ENCODE data around the gene C4orf50. TPM values are rescaled to one million over a fixed set of nuclear protein-coding genes. Genes with fewer than 3 reads are reported as not detected.

The C4orf50 gene
- polyA plus RNA-seq, 3 donors = not detected

GRCh38 chr4:6028168-6028567 lies 9.9 kb upstream of the C4orf50 start:
- Mint-ChIP-seq H3K27ac (no peak overlapping the region), H3K9me3 (no peaks in the 10 kb centered on the region), H3K4me3 (no peak overlapping the region), H3K27me3 (ENCODE audit: low read depth in 3 of 3) (peaks cover 4 to 8% (median 4%) of the 10 kb centered on the region in 3 donors), H3K4me1 (peaks cover 5% of the 10 kb centered on the region), H3K36me3 (no peaks in the 10 kb centered on the region)
- Histone ChIP-seq H3K4me3 (replicated peaks in 1 of 3; ENCODE audit: low read depth in 2 of 3, low read length in 3 of 3) (no peak overlapping the region), H3K9ac (ENCODE audit: insufficient read depth, low read length, poor library complexity, severe bottlenecking) (no peak overlapping the region), H3K4me1 (ENCODE audit: control insufficient read depth in 1 of 2, insufficient read depth in 2 of 2, low read length in 2 of 2) (no peaks in the 10 kb centered on the region), H3K9me3 (replicated peaks in 1 of 2; ENCODE audit: control insufficient read depth in 1 of 2, insufficient read depth in 1 of 2, low read length in 2 of 2) (no peaks in the 10 kb centered on the region), H4K20me1 (ENCODE audit: insufficient read depth, low read length) (no peaks in the 10 kb centered on the region), H3K4me2 (replicated peaks; ENCODE audit: extremely low read depth, low read length, poor library complexity, severe bottlenecking) (no peak overlapping the region), H3K36me3 (replicated peaks in 1 of 2; ENCODE audit: control insufficient read depth in 1 of 2, insufficient read depth in 2 of 2, low read length in 2 of 2) (no peaks in the 10 kb centered on the region), H3K27me3 (ENCODE audit: control insufficient read depth in 2 of 2, insufficient read depth in 2 of 2, low read length in 2 of 2) (no peaks in the 10 kb centered on the region), H3K27ac (ENCODE audit: low read depth in 1 of 2, low read length in 2 of 2) (no peak overlapping the region), H3K79me2 (ENCODE audit: insufficient read depth, low read length) (no peaks in the 10 kb centered on the region), H2AFZ (ENCODE audit: insufficient read depth, low read depth, low read length, poor library complexity, severe bottlenecking) (no peak overlapping the region)
- WGBS (ENCODE audit: insufficient coverage) = 77% methylated on average over 5 of the region's 10 CpGs
- no peak for TF ChIP-seq CTCF (IDR thresholded peaks at IDR 0.05)
- intact Hi-C loops (cut with micrococcal nuclease) = no loop called here
- DNase-seq = no peak

GRCh38 chr4:6027392-6027791 lies 9.2 kb upstream of the C4orf50 start:
- Histone ChIP-seq H3K4me1 (ENCODE audit: control insufficient read depth in 1 of 2, insufficient read depth in 2 of 2, low read length in 2 of 2) (no peaks in the 10 kb centered on the region), H3K9me3 (replicated peaks in 1 of 2; ENCODE audit: control insufficient read depth in 1 of 2, insufficient read depth in 1 of 2, low read length in 2 of 2) (no peaks in the 10 kb centered on the region), H3K4me3 (replicated peaks in 1 of 3; ENCODE audit: low read depth in 2 of 3, low read length in 3 of 3) (no peak overlapping the region), H3K79me2 (ENCODE audit: insufficient read depth, low read length) (no peaks in the 10 kb centered on the region), H3K4me2 (replicated peaks; ENCODE audit: extremely low read depth, low read length, poor library complexity, severe bottlenecking) (no peak overlapping the region), H3K27ac (ENCODE audit: low read depth in 1 of 2, low read length in 2 of 2) (no peak overlapping the region), H4K20me1 (ENCODE audit: insufficient read depth, low read length) (no peaks in the 10 kb centered on the region), H3K27me3 (ENCODE audit: control insufficient read depth in 2 of 2, insufficient read depth in 2 of 2, low read length in 2 of 2) (no peaks in the 10 kb centered on the region), H3K36me3 (replicated peaks in 1 of 2; ENCODE audit: control insufficient read depth in 1 of 2, insufficient read depth in 2 of 2, low read length in 2 of 2) (no peaks in the 10 kb centered on the region), H2AFZ (ENCODE audit: insufficient read depth, low read depth, low read length, poor library complexity, severe bottlenecking) (no peak overlapping the region), H3K9ac (ENCODE audit: insufficient read depth, low read length, poor library complexity, severe bottlenecking) (no peak overlapping the region)
- Mint-ChIP-seq H3K27ac (no peak overlapping the region), H3K4me1 (peaks cover under 1% of the 10 kb centered on the region), H3K9me3 (no peaks in the 10 kb centered on the region), H3K4me3 (no peak overlapping the region), H3K27me3 (ENCODE audit: low read depth in 3 of 3) (peaks cover 3 to 5% (median 4%) of the 10 kb centered on the region in 3 donors), H3K36me3 (no peaks in the 10 kb centered on the region)
- WGBS (ENCODE audit: insufficient coverage) = 56% methylated on average over 3 of the region's 9 CpGs
- no peak for TF ChIP-seq CTCF (IDR thresholded peaks at IDR 0.05)
- intact Hi-C loops (cut with micrococcal nuclease) = no loop called here
- no peak for DNase-seq
